ENCODE data around the gene GABBR2.

GABBR2 gene

GRCh38 chr9:98720402-98720801, 11.7 kb upstream of the GABBR2 start:
- no peak for DNase-seq

GRCh38 chr9:98719055-98719454, 10.3 kb upstream of the GABBR2 start:
- no peak for DNase-seq

GRCh38 chr9:98714833-98715232, 6.1 kb upstream of the GABBR2 start:
- no peak for DNase-seq

GRCh38 chr9:98712987-98713386, 4.3 kb upstream of the GABBR2 start:
- DNase-seq = no peak

GRCh38 chr9:98709968-98710965, 1.5 kb upstream of the GABBR2 start:
- DNase-seq = no peak

- DNase-seq = no peak
Observed at GRCh38 chr9:98708103-98708932, 417 bp downstream of the GABBR2 start.

- peak; percentile 76 for DNase-seq
Observed at GRCh38 chr9:98707166-98708102, 1.3 kb downstream of the GABBR2 start.

GRCh38 chr9:98706651-98707165, 2.0 kb downstream of the GABBR2 start:
- no peak for DNase-seq

GRCh38 chr9:98702835-98703380, 5.8 kb downstream of the GABBR2 start:
- DNase-seq = no peak

- no peak for DNase-seq
Observed at GRCh38 chr9:98702340-98702739, 6.4 kb downstream of the GABBR2 start.

- DNase-seq = no peak
Observed at GRCh38 chr9:98701576-98701975, 7.2 kb downstream of the GABBR2 start.

- no peak for DNase-seq
Observed at GRCh38 chr9:98700801-98701200, 7.9 kb downstream of the GABBR2 start.

- DNase-seq = no peak
Observed at GRCh38 chr9:98698856-98699255, 9.9 kb downstream of the GABBR2 start.

GRCh38 chr9:98694943-98695342, 13.8 kb downstream of the GABBR2 start:
- DNase-seq = no peak

- DNase-seq = no peak
Observed at GRCh38 chr9:98692392-98692791, 16.3 kb downstream of the GABBR2 start.

GRCh38 chr9:98691890-98692289, 16.8 kb downstream of the GABBR2 start:
- DNase-seq = no peak

GRCh38 chr9:98690686-98691085, 18.0 kb downstream of the GABBR2 start:
- no peak for DNase-seq

GRCh38 chr9:98688710-98689495, 19.8 kb downstream of the GABBR2 start:
- no peak for DNase-seq

GRCh38 chr9:98687911-98688310, 20.8 kb downstream of the GABBR2 start:
- no peak for DNase-seq

GRCh38 chr9:98686961-98687855, 21.5 kb downstream of the GABBR2 start:
- DNase-seq = no peak
